ENCODE data around the gene RPL37A.

RPL37A gene

DNA sequence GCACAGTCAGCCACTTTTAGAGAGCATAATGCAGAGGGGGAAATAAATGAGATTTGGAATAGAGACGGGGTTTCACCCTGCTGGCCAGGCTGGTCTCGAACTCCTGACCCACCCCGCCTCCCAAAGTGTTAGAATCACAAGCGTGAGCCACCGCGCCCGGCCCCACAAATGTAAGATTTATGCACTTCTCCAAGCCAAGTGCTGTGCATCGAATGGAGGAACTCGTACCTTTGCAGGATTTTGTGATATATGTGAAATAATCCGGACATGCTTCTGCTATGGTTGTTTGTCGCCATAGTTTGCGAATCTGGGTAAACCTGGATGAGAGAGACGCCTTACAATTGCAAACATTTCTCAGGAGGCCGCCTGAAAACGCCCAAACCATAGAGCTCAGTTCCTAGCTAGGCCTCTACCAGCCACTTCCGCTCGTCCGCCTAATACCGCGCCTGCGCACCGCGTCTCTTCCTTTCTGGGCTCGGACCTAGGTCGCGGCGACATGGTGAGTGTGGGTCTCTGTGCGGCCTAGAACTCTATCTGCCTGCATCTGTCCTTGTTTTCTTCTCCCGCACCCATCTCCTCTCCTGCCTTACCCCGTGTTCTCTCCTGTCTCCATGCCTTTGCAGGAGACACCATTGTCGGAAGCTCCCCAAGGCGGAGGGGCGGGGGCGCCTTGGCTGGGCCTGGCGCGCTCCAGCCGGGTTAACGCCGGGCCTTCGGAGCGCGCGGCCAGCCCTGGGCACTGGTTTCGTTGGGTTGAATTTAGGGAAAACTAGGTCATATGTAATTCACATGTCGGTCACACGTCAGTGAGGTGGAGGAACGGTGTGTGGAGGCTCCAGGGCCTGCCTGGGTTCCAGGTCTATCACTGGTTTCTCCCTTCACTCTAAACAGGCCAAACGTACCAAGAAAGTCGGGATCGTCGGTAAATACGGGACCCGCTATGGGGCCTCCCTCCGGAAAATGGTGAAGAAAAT is at the start of gene RPL37A:
RPL37A (plus strand) TSS at position 466 of the 974 bp plus-strand sequence; CDS start at position 497, 31 bp downstream.
- Histone ChIP-seq H3K4me2 (ENCODE audit: low read length) (peak within 1 kb of the TSS; percentile 97), H3K9ac (peak within 1 kb of the TSS; percentile 70), H3K4me1 (peaks cover 14% of the 10 kb centered on the region), H2AFZ (peak within 1 kb of the TSS; percentile 89), H3K4me3 (ENCODE audit: low read depth, low read length) (peak within 1 kb of the TSS; percentile 99), H3K36me3 (ENCODE audit: control insufficient read depth, insufficient read depth, low read length) (no peaks in the 10 kb centered on the region), H3K79me2 (no peaks in the 10 kb centered on the region), H3K27me3 (ENCODE audit: control insufficient read depth, insufficient read depth, low read length) (no peaks in the 10 kb centered on the region), H3K9me3 (ENCODE audit: control insufficient read depth, low read length) (no peaks in the 10 kb centered on the region), H3K27ac (peak within 1 kb of the TSS; percentile 89)
- TF ChIP-seq, protein P1, sequence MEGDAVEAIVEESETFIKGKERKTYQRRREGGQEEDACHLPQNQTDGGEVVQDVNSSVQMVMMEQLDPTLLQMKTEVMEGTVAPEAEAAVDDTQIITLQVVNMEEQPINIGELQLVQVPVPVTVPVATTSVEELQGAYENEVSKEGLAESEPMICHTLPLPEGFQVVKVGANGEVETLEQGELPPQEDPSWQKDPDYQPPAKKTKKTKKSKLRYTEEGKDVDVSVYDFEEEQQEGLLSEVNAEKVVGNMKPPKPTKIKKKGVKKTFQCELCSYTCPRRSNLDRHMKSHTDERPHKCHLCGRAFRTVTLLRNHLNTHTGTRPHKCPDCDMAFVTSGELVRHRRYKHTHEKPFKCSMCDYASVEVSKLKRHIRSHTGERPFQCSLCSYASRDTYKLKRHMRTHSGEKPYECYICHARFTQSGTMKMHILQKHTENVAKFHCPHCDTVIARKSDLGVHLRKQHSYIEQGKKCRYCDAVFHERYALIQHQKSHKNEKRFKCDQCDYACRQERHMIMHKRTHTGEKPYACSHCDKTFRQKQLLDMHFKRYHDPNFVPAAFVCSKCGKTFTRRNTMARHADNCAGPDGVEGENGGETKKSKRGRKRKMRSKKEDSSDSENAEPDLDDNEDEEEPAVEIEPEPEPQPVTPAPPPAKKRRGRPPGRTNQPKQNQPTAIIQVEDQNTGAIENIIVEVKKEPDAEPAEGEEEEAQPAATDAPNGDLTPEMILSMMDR (IDR thresholded peaks at IDR 0.05): no peak

DNA sequence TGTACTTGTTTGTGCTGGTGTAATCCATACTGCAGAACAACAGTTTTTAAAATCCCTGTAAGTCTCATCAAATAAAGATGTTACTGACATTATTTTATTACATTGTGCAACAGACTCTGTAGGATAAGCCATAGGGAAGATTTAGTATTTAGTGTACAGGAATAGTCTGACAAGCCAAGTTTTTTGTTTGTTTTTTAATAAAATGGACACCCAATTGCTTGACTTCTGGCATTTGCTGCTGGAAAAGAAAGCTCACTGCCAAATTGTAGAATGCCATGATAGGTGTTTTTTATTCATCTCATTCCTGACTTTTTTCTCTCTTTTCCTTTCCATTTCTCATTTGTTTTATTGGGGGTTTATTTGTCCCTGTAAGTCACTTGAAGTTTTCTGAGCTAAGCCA is 48.3 kb upstream of the RPL37A start:
- Histone ChIP-seq H3K36me3 (ENCODE audit: control insufficient read depth, insufficient read depth, low read length) (no peaks in the 10 kb centered on the region), H3K27me3 (ENCODE audit: control insufficient read depth, insufficient read depth, low read length) (no peaks in the 10 kb centered on the region), H2AFZ (no peak overlapping the region), H3K4me3 (ENCODE audit: low read depth, low read length) (no peak overlapping the region), H3K9ac (no peak overlapping the region), H3K4me1 (no peaks in the 10 kb centered on the region), H3K4me2 (ENCODE audit: low read length) (no peak overlapping the region), H3K9me3 (ENCODE audit: control insufficient read depth, low read length) (no peaks in the 10 kb centered on the region), H3K79me2 (no peaks in the 10 kb centered on the region), H3K27ac (no peak overlapping the region)
- TF ChIP-seq, protein P1 (IDR thresholded peaks at IDR 0.05): no peak

DNA sequence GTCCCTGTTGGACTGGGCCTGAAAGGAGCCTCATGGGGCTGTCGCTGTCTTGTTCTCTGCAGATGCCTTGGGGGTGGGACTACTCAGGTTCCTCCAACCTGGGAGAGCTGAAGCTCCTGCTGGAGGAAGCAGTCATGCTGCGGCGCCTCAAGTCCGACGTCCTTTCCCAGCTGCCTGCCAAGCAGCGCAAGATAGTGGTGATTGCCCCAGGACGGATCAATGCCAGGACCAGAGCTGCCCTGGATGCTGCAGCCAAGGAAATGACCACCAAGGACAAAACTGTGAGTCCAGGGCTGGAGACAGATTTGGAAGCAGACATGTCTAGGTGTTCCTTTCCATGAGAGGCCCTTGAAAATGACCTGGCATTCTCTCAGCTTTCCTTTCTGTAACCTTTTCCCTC is 47.9 kb upstream of the RPL37A start:
- Histone ChIP-seq H2AFZ (no peak overlapping the region), H3K9me3 (ENCODE audit: control insufficient read depth, low read length) (no peaks in the 10 kb centered on the region), H3K36me3 (ENCODE audit: control insufficient read depth, insufficient read depth, low read length) (no peaks in the 10 kb centered on the region), H3K27ac (no peak overlapping the region), H3K9ac (no peak overlapping the region), H3K4me1 (no peaks in the 10 kb centered on the region), H3K27me3 (ENCODE audit: control insufficient read depth, insufficient read depth, low read length) (no peaks in the 10 kb centered on the region), H3K4me2 (ENCODE audit: low read length) (no peak overlapping the region), H3K79me2 (no peaks in the 10 kb centered on the region), H3K4me3 (ENCODE audit: low read depth, low read length) (no peak overlapping the region)
- TF ChIP-seq, protein P1 (IDR thresholded peaks at IDR 0.05): no peak

DNA sequence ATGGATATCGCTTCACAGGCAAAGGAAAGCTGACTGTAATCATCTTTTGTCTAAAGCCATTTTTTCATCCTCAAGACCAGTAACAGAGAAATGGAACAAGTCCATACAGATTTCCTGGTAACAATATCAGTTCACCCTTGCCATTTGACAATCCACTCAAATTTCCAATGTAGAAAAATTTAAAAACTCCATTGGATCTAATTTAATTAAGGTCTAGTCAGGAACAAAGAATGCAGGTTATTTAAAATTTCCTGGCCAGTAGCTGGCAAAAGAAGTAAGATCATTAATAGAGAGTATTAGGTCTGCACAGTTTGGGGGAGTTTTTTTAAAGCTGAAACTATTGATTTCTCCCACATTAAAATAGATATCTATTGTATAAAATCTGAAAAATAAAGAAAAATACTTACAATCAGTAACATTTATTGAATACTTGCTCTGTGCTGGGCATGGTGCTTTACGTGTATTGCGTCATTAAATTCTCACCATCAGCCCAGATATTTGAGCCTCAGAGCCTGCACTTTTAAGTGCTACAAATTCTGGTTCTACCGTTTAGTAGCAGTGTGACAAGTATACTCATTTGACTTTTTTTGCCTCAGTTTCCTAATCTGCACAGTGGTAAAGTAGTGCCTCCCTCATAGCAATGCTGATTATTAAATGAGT is 44.6 kb upstream of the RPL37A start:
- TF ChIP-seq, protein P1 (IDR thresholded peaks at IDR 0.05): no peak
- H3K4me1 ChIP-seq: no peaks in the 10 kb centered on the region
- no peak overlapping the region for H2AFZ ChIP-seq
- H3K27me3 ChIP-seq (ENCODE audit: control insufficient read depth, insufficient read depth, low read length): no peaks in the 10 kb centered on the region
- H3K36me3 ChIP-seq (ENCODE audit: control insufficient read depth, insufficient read depth, low read length): no peaks in the 10 kb centered on the region
- no peak overlapping the region for H3K4me3 ChIP-seq (ENCODE audit: low read depth, low read length)
- H3K9ac ChIP-seq: no peak overlapping the region
- no peak overlapping the region for H3K4me2 ChIP-seq (ENCODE audit: low read length)
- H3K79me2 ChIP-seq: no peaks in the 10 kb centered on the region
- no peak overlapping the region for H3K27ac ChIP-seq
- H3K9me3 ChIP-seq (ENCODE audit: control insufficient read depth, low read length): no peaks in the 10 kb centered on the region
